ENCODE results near the gene PCBP3.

The PCBP3 gene

DNA sequence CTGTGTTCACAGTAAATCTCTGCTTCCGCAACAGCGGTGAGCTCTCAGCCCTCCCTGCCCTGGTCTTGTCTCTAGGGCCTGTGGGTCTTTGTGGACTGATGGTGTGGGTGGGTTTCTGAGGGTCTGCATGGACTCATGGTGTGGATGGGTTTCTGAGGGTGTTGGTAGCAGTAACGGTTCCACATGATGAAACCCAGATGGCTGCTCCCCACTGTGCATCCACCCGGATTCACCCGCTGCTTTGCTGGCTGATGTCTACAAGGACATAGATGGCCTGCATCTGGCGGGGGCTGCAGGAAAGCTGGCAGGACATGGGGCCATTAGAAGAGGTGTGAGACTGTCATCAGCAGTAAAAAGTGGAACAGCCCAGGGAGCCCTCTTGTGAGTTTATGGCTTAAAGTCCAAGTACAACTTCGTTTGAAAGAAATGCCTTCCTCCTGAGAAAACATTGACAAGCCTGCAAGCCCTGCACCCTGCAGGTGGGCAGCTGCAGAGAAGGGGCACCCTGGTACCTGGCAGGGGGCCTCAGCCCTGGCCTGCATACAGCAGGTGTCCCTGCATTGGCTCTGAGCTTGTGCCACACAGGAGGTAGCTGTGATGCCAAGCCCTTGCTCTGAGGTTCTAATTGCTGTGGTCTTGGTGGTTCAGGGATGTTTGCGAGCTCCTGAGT lies 181.2 kb downstream of the PCBP3 start:
- no peak for DNase-seq (ENCODE audit: low read depth)
- no peak overlapping the region for H3K4me3 ChIP-seq (ENCODE audit: control insufficient read depth, low read depth, low read length)
- TF ChIP-seq, protein P1, sequence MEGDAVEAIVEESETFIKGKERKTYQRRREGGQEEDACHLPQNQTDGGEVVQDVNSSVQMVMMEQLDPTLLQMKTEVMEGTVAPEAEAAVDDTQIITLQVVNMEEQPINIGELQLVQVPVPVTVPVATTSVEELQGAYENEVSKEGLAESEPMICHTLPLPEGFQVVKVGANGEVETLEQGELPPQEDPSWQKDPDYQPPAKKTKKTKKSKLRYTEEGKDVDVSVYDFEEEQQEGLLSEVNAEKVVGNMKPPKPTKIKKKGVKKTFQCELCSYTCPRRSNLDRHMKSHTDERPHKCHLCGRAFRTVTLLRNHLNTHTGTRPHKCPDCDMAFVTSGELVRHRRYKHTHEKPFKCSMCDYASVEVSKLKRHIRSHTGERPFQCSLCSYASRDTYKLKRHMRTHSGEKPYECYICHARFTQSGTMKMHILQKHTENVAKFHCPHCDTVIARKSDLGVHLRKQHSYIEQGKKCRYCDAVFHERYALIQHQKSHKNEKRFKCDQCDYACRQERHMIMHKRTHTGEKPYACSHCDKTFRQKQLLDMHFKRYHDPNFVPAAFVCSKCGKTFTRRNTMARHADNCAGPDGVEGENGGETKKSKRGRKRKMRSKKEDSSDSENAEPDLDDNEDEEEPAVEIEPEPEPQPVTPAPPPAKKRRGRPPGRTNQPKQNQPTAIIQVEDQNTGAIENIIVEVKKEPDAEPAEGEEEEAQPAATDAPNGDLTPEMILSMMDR (conservative IDR thresholded peaks at IDR 0.05; ENCODE audit: control insufficient read depth, insufficient read depth, low read depth, low read length), result no peak

DNA sequence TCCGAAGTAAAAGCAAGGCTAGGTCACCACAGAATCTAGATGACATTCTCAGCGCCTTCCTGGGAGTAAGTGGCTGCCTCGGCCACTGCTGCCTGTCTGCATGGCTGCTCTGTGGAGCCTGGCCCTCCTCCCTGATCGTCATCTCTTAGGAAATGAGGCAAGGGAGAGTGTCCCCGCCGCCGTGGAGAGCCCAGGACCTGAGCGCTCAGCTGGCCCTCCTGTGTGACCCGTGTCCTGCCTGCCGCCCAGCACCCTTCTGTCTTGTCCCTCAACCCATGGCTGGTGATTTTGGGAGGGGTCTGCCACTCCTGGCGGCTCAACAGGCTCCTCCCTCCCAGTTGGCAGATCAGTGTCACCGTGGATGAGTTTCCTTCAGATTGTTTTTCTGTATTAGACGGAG lies 181.7 kb downstream of the PCBP3 start:
- TF ChIP-seq, protein P1 (conservative IDR thresholded peaks at IDR 0.05; ENCODE audit: control insufficient read depth, insufficient read depth, low read depth, low read length), result no peak
- no peak overlapping the region for H3K4me3 ChIP-seq (ENCODE audit: control insufficient read depth, low read depth, low read length)
- no peak for DNase-seq (ENCODE audit: low read depth)

DNA sequence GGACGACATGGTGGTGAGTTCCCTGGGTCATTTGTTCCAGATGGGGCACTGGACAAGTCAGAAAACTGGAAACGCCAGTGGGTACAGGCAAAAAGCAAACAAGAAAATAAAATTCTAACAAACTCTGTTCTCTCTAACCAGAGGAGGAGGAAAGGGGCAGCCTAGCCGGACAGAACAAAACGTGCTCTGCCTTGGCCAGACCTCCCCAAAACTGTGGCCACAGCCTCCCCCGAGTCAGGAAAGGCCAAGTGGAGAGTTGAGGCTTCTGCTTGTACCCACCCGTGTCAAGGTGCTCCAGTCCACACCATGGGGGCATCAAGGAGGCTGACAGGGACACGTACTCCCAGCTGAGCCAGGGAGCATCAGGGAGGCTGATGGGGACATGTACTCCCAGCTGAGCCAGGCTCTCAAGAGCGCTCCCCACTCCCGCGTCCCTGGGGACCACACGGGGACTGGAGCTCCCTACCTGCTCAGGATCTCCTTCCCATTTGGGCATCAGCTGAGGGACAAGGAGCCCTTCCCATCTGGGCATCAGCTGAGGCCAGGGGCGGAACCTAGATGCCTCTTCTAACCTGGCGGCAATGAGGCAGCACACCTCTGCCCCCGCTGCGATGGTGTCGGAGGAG lies 183.3 kb downstream of the PCBP3 start:
- H3K4me3 ChIP-seq (ENCODE audit: control insufficient read depth, low read depth, low read length), result no peak overlapping the region
- no peak for DNase-seq (ENCODE audit: low read depth)
- TF ChIP-seq, protein P1 (conservative IDR thresholded peaks at IDR 0.05; ENCODE audit: control insufficient read depth, insufficient read depth, low read depth, low read length), result no peak

DNA sequence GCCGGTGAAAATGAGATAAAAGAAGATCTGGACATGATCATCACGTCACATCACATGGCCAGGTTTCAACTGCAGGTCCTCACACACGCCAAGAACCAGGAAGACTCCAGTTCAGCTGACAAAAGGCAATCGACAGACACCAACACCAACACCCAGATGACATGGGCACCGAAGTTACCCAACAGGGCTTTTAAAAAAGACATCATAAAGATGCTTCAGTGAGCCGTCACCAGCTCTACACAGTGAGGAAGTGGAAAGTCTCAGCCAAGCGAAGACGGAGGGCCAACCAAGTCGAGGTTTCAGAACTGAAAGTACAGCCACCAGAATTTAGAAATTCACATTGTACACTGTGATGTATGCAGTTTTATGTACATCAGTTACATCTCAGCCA lies 183.8 kb downstream of the PCBP3 start:
- TF ChIP-seq, protein P1 (conservative IDR thresholded peaks at IDR 0.05; ENCODE audit: control insufficient read depth, insufficient read depth, low read depth, low read length), result no peak
- DNase-seq (ENCODE audit: low read depth), result no peak
- no peak overlapping the region for H3K4me3 ChIP-seq (ENCODE audit: control insufficient read depth, low read depth, low read length)

DNA sequence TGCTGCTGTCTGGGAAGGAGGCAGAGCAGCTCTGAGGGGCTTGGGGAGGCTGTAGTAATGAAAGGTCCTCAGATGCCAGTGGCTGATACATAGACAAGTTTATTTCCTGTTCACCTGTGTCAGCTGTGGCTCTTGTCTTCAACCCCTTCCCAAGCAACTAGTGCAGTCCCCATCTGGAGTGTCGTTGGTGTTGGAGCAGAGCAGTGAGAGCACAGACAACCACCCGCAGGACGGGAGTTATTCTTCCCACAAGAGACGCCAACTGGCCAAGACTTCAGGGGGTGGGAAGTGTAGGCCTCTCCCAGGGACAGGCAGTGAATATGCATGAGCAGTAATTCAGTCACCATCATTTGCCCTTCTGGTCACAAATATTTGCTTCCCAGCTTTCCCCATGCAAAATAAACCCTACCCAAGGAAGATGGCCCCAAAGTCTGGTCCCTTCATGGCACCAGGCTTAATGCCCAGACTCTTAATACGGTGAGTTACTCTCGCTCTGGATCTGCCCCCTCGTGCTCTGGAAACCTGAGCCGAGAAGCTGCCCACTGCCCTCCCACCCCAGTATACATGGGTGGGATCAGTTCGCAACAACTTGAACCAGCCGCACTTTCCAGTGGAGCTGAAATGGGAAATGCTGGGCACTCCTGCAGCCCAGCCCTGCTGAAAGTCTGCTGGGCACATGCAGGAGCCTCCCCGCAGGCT lies 184.5 kb downstream of the PCBP3 start:
- TF ChIP-seq, protein P1 (conservative IDR thresholded peaks at IDR 0.05; ENCODE audit: control insufficient read depth, insufficient read depth, low read depth, low read length), result no peak
- no peak for DNase-seq (ENCODE audit: low read depth)
- no peak overlapping the region for H3K4me3 ChIP-seq (ENCODE audit: control insufficient read depth, low read depth, low read length)

DNA sequence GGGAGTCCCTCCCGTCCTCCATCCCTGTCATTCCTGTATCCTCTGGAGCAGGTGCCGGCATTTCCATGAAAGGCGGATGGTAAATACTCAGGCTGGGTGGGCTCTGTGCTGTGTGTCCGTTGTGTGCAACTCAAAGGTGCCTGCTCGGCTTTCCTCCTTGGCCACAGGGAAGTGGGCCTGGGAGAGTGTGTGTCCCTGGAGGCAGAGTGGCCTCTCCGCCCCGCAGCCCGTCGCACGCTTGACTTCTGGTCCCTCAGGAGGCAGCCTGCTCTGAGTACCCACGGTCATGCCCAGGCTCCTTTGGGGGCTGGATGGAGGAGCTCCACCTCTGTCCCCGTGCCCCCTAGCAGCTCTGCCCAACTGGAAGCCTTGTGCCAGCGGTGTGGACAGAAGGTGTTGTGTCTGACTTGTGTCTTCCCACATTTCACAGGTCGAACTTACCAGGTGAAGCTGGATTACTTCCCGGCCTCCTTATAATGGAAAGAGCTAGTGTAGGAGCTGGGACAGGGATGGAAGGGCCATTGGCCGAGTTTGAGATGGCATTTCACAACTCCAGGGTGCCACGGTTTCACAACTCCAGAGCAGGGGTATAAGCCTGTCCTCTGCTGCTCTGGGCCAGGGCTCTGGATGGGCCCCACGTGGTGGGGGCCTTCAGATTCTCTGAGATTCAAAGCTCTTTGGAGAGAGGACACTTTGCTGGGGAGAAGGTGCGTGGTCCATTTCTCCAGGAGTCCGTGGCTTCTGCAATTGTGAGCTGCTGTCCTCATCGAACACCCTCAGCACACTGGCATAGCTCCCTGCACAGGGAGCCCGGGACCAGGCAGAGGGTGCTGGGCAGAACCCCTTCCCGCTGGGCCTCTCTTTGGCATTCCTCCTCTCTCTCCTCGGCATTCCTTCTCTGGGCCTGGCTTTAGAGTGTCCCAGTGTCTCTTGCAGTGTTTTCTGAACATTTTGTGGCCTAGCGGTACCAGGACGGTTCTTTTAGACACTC lies 185.3 kb downstream of the PCBP3 start:
- H3K4me3 ChIP-seq (ENCODE audit: control insufficient read depth, low read depth, low read length), result no peak overlapping the region
- TF ChIP-seq, protein P1 (conservative IDR thresholded peaks at IDR 0.05; ENCODE audit: control insufficient read depth, insufficient read depth, low read depth, low read length), result no peak
- no peak for DNase-seq (ENCODE audit: low read depth)
